ENCODE measurements around the gene ZNF778. TPM values are rescaled to one million over a fixed set of nuclear protein-coding genes. Genes with fewer than 3 reads are reported as not detected.

The ZNF778 gene
- total and polyA plus RNA-seq, 10 of the 15 experiments (the other 5 are each of a cell fraction or from before 2014, with no cell fraction given): 0.20 to 9.7 (median 4.1) TPM

DNA sequence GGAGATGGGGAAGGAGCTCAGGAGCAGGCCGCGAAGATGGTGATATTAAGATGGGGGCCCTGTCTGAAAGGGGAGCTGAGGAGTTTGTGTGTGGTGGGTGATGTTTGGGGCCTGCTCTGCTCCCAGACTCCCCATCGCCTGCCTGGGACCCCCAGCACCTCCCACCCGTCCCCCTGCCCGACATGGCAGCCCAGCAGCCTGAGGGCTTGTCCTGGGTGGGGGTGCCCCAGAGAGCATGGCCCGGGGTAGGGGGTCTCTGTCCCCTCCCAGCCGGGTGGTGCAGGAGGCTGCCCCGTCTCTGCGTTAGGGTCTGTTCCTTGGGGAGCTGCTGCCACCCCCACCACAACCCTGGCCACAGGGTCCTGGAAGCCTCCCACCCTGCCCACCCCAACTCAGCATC, 40.8 kb upstream of the ZNF778 start (continued):
- TF ChIP-seq, protein P1, sequence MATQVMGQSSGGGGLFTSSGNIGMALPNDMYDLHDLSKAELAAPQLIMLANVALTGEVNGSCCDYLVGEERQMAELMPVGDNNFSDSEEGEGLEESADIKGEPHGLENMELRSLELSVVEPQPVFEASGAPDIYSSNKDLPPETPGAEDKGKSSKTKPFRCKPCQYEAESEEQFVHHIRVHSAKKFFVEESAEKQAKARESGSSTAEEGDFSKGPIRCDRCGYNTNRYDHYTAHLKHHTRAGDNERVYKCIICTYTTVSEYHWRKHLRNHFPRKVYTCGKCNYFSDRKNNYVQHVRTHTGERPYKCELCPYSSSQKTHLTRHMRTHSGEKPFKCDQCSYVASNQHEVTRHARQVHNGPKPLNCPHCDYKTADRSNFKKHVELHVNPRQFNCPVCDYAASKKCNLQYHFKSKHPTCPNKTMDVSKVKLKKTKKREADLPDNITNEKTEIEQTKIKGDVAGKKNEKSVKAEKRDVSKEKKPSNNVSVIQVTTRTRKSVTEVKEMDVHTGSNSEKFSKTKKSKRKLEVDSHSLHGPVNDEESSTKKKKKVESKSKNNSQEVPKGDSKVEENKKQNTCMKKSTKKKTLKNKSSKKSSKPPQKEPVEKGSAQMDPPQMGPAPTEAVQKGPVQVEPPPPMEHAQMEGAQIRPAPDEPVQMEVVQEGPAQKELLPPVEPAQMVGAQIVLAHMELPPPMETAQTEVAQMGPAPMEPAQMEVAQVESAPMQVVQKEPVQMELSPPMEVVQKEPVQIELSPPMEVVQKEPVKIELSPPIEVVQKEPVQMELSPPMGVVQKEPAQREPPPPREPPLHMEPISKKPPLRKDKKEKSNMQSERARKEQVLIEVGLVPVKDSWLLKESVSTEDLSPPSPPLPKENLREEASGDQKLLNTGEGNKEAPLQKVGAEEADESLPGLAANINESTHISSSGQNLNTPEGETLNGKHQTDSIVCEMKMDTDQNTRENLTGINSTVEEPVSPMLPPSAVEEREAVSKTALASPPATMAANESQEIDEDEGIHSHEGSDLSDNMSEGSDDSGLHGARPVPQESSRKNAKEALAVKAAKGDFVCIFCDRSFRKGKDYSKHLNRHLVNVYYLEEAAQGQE (IDR thresholded peaks at IDR 0.05; ENCODE audit: low read depth, low read length): no peak

DNA sequence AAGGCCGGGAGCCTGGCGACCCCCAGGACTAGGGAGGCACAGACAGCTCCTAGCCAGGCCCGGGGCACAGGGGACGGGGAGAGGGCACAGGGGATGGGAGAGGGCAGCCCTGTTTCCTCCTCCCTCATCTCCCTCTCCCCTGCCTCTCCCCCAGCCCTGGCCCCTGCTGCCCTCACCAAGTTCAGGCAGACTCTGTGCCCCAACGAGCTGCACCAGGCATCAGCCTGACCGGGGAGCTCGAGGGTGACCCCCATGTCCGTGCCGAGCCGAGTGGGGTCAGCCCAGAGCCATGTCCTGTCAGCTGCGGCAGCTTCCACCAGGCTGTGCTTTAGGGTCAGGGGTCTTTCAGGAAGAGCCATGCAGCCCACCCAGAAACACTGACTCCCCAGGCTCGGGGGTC, 40.0 kb upstream of the ZNF778 start:
- intact Hi-C loops (cut with micrococcal nuclease; ENCODE audit: unreplicated experiment): no loop called here
- ATAC-seq: no peak
- Histone ChIP-seq H2AFZ (ENCODE audit: control insufficient read depth, low read depth, low read length) (no peak overlapping the region), H3K9me3 (replicated peaks; ENCODE audit: control insufficient read depth, insufficient read depth, low read length) (no peaks in the 10 kb centered on the region), H3K27me3 (replicated peaks in 1 of 2; ENCODE audit: control insufficient read depth in 2 of 2, insufficient read depth in 2 of 2, low read length in 1 of 2) (no peaks in the 10 kb centered on the region; a peak in 1 of 4 replicates), H3K27ac (ENCODE audit: control insufficient read depth, insufficient read depth) (no peak overlapping the region), H4K20me1 (ENCODE audit: control insufficient read depth, insufficient read depth) (no peaks in the 10 kb centered on the region; the same call in 1 of the 2 replicates), H3K4me2 (ENCODE audit: control insufficient read depth, insufficient read depth) (no peak overlapping the region), H3K79me2 (ENCODE audit: control insufficient read depth, insufficient read depth, low read length) (no peaks in the 10 kb centered on the region), H3K4me3 (no peak overlapping the region), H3K4me1 (ENCODE audit: control insufficient read depth, insufficient read depth, low read length) (no peaks in the 10 kb centered on the region), H3K36me3 (ENCODE audit: control insufficient read depth in 2 of 2, insufficient read depth in 2 of 2, low read length in 1 of 2) (no peaks in the 10 kb centered on the region), H3K9ac (ENCODE audit: control insufficient read depth, insufficient read depth, low read length) (no peak overlapping the region)
- in situ Hi-C loops (cut with MboI): no loop called here
- ChIA-PET SMC1A (ENCODE audit: uncharacterized antibody, unreplicated experiment) (no interaction called here), CTCF (interaction anchor here (1.5 kb wide), 1 partner anchor 10 kb away, joined by 6 read pairs; no protein-coding TSS in a partner anchor), POLR2A (no interaction called here), RAD21 (ENCODE audit: unreplicated experiment) (no interaction called here)
- no peak for DNase-seq (ENCODE audit: low read depth, low spot score)
- WGBS (ENCODE audit: insufficient coverage, insufficient replicate concordance, low lambda C conversion rate, missing lambda C conversion rate): 56% methylated on average over 11 of the region's 12 CpGs
- BruUV-seq (replicated peaks): no TSS peak
- FAIRE-seq: no peak
- TF ChIP-seq, protein P2, sequence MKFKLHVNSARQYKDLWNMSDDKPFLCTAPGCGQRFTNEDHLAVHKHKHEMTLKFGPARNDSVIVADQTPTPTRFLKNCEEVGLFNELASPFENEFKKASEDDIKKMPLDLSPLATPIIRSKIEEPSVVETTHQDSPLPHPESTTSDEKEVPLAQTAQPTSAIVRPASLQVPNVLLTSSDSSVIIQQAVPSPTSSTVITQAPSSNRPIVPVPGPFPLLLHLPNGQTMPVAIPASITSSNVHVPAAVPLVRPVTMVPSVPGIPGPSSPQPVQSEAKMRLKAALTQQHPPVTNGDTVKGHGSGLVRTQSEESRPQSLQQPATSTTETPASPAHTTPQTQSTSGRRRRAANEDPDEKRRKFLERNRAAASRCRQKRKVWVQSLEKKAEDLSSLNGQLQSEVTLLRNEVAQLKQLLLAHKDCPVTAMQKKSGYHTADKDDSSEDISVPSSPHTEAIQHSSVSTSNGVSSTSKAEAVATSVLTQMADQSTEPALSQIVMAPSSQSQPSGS (IDR thresholded peaks at IDR 0.05; ENCODE audit: low read length): no peak
- TF ChIP-seq, protein P3, sequence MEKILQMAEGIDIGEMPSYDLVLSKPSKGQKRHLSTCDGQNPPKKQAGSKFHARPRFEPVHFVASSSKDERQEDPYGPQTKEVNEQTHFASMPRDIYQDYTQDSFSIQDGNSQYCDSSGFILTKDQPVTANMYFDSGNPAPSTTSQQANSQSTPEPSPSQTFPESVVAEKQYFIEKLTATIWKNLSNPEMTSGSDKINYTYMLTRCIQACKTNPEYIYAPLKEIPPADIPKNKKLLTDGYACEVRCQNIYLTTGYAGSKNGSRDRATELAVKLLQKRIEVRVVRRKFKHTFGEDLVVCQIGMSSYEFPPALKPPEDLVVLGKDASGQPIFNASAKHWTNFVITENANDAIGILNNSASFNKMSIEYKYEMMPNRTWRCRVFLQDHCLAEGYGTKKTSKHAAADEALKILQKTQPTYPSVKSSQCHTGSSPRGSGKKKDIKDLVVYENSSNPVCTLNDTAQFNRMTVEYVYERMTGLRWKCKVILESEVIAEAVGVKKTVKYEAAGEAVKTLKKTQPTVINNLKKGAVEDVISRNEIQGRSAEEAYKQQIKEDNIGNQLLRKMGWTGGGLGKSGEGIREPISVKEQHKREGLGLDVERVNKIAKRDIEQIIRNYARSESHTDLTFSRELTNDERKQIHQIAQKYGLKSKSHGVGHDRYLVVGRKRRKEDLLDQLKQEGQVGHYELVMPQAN (conservative IDR thresholded peaks at IDR 0.05): no peak
- TF ChIP-seq ZNF217 (IDR thresholded peaks at IDR 0.05) (no peak), NR2F1 (conservative IDR thresholded peaks at IDR 0.05) (no peak), STAT1 (conservative IDR thresholded peaks at IDR 0.05) (no peak), EZH2 (IDR thresholded peaks at IDR 0.05; ENCODE audit: borderline replicate concordance, control insufficient read depth, low read depth, low read length) (no peak), MYC (IDR thresholded peaks at IDR 0.05; ENCODE audit: insufficient read depth, insufficient read length, insufficient replicate concordance, low read length, severe bottlenecking) (no peak), IKZF1 (conservative IDR thresholded peaks at IDR 0.05) (no peak), MXI1 (IDR thresholded peaks at IDR 0.05; ENCODE audit: low read depth, low read length) (no peak), BMI1 (IDR thresholded peaks at IDR 0.05; ENCODE audit: borderline replicate concordance) (no peak)
- TF ChIP-seq, protein P4, sequence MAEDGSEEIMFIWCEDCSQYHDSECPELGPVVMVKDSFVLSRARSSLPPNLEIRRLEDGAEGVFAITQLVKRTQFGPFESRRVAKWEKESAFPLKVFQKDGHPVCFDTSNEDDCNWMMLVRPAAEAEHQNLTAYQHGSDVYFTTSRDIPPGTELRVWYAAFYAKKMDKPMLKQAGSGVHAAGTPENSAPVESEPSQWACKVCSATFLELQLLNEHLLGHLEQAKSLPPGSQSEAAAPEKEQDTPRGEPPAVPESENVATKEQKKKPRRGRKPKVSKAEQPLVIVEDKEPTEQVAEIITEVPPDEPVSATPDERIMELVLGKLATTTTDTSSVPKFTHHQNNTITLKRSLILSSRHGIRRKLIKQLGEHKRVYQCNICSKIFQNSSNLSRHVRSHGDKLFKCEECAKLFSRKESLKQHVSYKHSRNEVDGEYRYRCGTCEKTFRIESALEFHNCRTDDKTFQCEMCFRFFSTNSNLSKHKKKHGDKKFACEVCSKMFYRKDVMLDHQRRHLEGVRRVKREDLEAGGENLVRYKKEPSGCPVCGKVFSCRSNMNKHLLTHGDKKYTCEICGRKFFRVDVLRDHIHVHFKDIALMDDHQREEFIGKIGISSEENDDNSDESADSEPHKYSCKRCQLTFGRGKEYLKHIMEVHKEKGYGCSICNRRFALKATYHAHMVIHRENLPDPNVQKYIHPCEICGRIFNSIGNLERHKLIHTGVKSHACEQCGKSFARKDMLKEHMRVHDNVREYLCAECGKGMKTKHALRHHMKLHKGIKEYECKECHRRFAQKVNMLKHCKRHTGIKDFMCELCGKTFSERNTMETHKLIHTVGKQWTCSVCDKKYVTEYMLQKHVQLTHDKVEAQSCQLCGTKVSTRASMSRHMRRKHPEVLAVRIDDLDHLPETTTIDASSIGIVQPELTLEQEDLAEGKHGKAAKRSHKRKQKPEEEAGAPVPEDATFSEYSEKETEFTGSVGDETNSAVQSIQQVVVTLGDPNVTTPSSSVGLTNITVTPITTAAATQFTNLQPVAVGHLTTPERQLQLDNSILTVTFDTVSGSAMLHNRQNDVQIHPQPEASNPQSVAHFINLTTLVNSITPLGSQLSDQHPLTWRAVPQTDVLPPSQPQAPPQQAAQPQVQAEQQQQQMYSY (CRISPR knock-in tag; IDR thresholded peaks at IDR 0.05): no peak

Data from GM12878 (cell line).